GM21529 (cell line): Measurements from ENCODE around the gene MYCL.
"Not testable (repeated sequence)": the region's sequence is repeated elsewhere in the genome, so short reads cannot be mapped to it uniquely, and the experiment has no call there.

Source experiments
- ATAC-seq: cut with Tn5 transposase; IDR thresholded peaks from one replicate; pipeline ENCODE4 v1.9.1; 2021; ENCODE audit not compliant: unreplicated experiment

MYCL gene

DNA sequence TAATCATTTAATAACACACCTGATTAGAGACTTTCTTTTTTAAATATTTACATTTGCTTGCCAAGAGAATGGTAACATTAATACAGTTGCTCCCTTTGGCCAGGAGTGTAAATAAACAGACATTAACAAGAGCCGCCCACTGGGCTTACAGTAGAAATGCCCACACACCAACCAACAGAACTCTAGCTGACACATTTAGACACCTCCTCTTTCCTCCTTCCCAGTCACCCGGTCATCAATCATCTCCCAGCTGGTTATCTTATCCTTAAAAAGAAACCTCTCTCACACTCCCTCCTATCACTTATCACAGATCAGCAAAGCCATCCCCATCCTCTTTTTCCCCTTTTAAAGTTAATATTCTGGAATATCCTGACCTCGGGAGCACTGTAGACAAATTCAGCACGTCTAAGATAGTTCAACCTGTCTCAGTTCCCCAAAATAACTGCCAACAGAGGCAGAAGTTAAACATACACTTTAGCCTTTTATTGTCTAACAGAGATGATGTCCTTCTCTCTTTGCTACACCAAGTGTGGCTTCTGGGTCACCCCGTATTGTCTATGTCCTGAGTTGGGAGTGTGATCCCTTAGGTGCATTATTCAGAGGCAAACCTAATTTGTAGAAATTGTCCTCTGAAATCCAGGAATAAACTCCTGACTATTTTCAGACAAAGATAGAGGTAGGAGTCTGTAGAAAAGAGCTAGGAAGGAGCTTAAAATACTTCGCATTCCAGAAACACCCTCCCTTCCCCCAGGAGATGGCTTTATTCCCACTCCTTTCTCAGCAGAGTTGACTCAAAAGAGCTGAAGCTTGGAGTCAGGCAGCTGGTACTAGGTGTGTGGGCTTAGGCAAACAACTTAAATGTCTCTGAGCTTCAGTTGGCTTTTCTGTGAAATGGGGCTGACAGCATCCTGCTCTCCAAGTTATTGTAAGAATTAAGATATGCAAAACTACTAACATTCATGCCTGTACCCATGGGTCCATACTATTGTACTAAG, 8.8 kb downstream of the MYCL start:
- ATAC-seq = no peak

DNA sequence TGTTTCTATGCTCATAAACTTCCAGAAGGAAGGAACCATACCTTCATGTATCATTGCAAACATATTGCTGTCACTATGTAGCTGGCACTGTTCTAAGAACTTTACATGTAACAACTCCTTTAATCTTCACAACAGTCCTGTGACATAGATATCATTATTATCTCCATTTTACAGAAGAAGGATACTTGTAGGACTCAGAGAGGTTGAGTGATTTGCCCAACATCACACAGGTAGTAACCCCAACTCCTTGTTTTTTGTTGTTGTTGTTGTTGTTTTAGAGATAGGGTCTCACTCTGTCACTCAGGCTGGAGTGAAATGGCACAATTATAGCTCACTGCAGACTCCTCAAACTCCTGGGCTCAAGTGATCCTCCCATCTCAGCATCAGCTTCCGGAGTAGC, 10.8 kb downstream of the MYCL start:
- no peak for ATAC-seq

DNA sequence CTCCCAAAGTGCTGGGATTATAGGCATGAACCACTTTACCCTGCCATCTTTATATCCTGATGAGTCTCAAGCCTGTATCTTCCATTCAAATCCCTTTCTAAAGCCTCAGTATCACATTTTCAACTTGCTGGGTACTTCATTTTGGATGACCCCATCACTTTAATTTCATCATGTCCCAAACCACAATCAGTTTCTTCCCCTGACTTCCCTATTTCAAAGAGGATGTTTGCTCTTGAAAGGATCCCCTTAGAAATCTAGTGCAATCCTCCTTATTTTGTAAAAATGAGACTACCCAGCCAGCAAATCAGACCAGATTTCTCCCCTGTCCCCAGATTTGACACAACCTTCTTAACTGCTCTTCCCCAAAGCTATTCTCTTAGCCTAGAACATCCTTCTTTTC, 11.4 kb downstream of the MYCL start:
- ATAC-seq = no peak

DNA sequence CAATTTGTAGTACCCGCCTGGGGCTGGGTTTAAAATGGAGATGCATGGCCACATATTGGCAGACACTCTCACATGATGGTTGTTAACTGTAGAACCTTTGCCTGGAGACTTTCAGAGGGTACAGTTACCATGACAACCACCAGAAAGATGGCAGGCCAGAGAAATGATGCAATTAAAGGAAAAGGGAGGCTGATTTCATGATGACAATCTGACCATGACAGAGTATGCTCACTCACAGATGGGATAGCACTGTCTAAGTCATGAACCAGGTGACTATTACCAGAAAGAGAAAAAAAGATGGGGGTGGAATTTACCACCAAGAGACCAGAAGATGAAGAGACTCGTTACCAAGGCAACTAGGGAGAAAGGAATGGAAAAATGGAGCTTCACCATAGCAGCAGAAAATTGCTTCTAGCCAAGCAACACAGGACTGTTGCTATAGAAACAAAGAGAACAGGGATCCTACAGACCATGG, 14.9 kb downstream of the MYCL start:
- ATAC-seq = no peak

DNA sequence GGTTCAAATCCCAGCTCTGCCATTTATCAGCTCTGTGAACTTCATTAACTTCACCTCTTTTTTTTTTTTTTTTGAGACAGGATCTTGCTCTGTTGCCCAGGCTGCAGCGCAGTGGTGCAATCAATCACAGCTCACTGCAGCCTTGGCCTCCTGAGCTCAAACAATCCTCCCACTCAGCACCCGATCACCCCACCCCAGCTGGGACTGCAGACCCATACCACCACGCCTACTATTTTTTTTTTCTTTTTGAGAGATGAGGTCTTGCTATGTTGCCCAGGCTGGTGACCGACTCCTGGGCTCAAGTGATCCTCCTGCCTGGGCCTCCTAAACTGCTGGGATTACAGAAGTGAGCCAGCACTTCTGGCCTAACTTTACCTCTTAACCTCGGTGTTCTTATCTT, 16.2 kb downstream of the MYCL start:
- no peak for ATAC-seq

DNA sequence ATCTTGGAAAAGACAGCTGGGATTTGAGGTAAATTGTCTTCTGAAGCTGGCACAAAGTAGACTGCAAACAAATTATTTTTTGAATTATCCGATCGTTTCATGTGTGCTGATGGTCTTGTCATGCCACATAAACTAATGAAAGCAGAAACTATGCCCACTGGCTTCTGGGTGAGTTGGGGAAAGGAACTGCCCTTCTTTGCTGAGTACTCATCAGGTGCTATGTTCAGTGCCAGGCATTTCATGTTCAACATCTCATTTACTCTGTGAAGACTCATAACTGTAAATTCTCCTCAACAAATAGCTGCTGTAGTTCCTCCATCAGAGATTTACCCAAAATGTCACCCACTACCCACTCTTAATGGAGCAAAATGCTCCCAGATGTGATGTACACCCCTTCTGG, 19.6 kb downstream of the MYCL start:
- no peak for ATAC-seq

DNA sequence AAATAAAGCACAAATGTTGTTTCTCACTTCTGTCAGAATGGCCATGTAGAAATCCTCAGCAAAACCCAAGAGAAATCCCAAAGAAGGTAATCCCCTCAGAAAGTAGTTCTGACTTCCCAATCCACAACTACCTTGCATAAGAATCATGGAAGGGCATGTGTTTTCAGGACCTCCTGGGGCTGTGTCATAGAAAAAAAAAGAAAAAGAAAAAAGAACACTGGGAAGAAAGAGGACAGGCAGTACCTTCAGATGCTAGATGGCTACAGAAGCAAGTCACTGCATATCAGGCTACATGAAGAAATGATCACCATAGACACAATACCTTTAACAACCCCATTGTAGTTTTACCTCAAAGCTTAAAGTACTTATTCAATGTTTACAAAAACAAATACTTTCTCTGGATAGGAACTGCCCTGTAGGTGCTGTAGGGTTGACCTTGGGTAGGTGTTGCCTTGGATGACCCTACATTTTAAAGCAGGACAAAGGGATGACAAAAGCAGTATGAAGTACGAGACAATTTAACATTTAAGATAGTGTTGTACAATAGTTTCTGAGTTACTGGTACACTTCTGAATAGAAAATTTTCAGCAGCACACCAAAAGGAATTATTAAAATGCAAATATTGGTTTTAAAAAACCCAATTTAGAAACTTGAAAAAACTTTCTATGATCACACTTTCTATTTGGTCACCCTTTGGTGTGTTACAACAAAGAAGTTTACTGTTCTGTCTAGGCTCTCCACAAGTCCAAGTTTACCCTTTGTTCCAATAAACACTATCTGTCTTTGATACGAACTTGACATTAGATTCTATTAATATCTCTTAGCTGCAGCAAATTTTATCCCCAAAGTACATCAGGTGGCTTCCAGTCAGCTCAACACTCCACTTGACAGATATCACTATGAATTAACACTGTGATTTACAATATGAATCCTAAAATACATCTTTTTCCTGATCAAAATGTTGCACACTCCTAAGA, 23.4 kb downstream of the MYCL start:
- no peak for ATAC-seq

DNA sequence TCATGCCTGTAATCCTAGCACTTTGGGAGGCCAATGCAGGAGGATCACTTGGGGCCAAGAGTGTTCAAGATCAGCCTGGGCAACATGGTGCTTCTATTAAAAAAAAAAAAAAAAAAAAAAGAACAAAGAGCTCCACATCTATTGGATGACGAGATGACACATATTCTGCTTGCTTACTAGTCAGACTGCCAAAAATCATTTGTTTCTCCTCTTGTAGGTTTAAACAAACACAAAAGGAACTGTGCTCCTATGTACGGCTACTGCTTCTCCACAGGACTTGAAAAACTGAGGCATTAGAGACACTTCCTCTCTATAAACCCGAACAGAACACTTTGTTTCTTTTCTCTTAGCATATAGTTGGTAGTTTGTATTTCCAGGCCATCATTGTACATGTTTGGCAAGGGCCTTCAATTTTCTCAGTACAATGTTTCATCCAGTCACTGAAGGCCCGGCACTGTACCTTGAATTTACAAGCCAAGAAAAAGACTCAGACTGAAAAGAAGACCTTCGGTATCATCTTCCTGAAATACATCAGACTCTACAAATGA, 24.4 kb downstream of the MYCL start:
- ATAC-seq = no peak

DNA sequence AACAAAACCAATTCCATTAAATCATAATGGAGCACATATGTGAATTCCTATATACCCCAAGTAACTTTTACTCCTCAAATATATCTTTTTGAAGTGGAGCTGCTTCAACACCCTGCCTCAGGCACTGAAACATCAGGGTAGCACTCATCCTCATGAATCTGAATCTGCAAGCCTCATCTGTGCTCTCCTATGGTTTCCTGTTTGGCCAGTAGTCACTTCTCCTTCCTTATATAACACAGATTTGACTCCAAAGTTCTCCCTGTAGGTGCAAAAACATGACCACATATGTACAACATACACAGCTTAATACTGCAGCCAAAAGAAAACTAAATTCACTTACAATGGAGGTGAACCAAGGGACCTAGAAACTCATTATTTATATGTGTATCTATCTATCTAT, 25.6 kb downstream of the MYCL start:
- ATAC-seq = no peak

DNA sequence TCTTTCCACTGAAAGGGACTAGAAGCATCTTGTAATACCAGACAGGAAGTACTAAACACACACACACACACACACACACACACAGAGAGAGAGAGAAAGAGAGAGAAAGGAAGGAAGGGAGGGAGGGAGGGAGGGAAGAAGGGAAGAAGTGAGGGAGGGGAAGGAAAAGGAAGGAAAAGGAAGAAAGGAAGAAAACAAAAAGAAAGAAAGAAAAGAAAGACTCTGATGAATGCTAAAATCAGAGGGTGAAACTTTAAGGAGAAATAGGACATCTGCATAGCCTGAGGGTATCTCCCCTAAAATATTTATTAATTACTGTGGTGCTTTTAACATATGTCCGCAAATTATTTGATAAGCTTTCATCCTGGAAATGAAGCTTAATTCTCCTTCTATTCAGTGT, 29.0 kb downstream of the MYCL start:
- no peak for ATAC-seq

DNA sequence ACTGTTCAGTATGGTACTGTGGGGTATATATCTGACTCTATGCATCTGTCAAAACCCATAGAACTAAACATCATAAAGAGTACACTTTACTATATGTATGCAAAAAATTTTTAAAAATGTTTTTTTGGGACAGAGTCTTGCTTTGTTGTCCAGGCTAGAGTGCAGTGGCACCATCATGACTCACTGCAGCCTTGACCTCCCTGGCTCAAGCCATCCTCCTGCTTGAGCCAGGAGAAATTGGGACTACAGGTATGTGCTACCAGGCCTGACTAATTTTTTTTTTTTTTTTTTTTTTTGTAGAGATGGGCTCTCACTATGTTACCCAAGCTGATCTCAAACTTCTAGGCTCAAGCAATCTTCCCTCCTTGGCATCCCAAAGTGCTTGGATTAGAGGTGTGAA, 29.9 kb downstream of the MYCL start:
- no peak for ATAC-seq

DNA sequence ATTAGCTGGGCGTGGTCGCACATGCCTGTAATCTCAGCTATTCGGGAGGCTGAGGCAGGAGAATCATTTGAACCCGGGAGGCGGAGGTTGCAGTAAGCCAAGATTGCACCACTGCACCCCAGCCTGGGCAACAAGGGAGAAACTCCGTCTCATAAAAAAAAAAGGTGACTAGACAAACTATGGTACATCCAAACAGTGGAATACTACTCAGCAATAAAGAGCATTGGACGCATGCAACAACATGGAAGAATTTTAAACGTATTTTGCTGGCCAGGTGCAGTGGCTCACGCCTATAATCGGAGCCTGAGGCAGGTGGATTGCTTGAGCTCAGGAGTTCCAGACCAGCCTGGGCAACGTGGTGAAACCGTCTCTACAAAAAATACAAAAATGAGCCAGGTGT, 30.7 kb downstream of the MYCL start:
- not testable (repeated sequence) for ATAC-seq

DNA sequence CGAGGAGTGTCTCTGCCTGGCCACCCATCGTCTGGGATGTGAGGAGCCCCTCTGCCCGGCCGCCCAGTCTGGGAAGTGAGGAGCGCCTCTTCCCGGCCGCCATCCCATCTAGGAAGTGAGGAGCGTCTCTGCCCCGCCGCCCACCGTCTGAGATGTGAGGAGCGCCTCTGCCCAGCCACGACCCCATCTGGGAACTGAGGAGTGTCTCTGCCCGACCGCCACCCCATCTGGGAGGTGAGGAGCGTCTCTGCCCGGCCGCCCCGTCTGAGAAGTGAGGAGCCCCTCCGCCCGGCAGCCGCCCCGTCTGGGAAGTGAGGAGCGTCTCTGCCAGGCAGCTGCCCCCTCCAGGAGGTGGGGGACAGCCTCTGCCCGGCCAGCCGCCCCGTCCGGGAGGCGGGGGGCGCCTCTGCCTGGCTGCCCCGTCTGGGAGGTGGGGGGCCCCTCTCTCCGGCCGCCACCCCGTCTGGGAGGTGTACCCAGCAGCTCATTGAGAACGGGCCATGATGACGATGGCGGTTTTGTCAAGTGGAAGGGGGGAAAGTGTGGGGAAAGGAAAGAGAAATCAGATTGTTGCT, 32.1 kb downstream of the MYCL start:
- ATAC-seq = not testable (repeated sequence)

DNA sequence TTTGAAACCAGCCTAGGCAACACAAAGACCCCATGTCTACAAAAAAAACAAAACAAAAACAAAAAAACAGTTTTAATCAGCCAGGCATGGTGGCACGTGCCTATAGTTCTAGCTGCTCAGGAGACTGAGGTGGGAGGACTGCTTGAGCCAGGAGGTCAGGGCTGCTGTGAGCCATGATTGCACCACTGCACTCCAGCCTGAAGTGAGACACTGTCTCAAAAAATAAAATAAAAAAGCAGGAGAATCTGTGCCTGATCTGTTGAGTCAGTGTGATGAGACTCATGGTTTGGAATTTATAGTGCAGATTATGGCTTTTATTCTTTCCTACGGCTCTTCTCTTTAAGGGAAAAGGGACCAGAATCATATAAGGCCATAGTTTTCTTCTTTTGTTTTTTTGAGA, 35.0 kb downstream of the MYCL start:
- ATAC-seq = no peak

DNA sequence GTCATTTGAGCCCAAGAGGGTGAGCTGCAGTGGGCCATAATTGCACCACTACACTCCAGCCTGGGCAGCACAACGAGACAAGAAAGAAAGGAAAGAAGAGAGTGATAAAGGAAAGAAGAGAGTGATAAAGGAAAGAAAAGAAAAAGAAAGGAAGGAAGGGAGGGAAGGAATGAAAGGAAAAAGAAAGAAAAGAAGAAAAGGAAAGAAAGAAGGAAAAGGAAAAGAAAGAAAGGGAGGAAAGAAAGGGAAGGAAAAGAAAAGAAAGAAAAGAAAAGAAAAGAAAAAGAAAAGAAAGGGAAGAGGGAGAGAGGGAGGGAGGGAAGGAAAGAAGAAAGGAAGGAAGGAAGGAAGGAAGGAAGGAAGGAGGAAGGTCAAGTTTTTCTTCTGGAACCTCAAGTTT, 36.0 kb downstream of the MYCL start:
- ATAC-seq = no peak

DNA sequence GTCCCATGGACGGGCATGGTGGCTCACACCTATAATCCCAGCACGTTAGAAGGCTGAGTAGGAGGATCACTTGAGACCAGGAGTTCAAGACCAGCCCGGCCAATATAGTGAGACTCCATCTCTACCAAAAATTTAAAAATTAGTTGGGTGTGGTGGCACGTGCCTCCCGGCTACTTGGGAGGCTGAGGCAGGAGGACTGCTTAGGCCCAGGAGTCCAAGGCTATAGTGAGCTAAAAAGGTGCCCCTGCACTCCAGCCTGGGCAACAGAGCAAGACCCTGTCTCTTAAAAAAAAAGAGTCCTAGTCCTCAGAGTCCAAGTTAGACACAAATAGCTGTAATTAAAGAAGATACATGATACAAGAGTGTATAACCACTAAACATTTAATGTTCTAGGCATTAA, 38.5 kb downstream of the MYCL start:
- ATAC-seq = no peak

DNA sequence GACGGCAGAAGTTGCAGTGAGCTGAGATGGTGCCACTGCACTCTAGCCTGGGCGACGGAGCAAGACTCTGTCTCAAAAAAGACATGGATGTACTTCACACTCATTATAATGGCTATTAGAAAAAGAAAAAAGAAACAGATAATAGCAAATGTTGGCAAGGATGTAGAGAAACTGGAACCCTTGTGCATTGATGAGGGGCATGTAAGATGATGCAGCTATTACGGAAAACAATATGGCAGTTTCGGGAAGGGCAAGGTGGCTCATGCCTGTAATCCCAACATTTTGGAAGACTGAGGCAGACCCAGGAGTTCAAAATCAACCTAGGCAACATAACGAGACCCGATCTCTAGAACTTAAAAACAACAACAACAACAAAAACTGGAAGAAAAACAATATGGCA, 40.7 kb downstream of the MYCL start:
- no peak for ATAC-seq

DNA sequence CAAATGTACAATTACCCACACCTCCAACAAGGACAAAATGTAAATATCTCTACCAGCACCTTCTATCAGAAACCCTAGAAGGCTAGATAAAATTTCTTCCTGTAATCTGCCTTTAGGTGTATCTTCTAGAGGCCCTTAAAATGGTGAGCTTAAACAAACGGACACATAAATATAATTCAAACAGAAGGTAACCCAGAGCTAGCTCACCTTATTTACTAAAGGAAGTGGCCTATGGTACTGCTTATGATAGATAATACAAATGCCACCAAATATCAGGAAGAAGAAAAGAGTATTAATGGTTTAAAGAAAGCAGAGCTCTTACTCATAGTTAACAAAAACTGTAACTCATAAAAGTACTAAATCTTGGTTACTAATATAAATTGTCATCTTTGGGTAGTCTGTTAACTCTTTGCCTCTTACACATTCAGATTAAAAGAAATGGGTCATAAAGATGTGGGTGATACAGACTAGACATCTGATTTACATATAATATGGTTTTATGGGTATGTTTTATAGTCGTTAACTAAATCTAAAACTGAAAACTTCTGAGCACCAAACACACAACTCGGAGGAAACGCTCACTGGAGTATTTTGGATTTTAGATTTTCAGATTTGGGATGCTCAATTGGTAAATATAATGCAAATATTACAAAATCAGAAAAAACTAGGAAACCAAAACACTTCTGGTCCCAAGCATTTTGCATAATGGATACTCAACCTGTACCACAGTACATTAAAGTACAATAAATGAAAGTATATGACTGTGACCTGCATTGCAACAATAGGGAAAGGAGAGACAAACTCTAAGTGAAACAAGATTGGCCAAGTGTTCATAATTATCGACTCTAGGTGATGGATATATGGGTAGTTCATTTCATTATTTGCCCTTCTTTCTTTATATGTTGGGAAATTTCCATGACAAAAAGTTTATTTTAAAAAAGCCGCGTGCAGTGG, 41.6 kb downstream of the MYCL start:
- no peak for ATAC-seq

DNA sequence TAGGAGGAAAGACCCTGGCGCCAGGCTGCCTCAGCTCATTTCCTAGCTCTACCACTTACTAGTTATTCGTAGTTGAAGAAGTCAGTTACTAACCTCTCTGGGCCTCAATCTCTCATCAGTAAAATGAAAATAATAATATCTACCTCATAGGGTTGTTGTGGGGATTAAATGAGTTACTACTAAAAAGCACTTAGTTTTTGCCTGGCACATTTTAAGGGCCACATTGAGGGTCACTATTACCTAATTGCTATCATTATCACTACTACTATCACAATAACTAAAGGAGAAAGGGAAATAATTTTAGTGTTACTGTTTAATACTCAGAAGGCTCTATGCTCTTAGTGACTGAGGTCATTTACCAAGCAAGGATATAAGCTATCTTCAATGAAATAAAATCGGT, 43.4 kb downstream of the MYCL start:
- no peak for ATAC-seq
